Measurements from ENCODE around the gene RRM1. TPM values are rescaled to one million over a fixed set of nuclear protein-coding genes. Genes with fewer than 3 reads are reported as not detected.

The RRM1 gene
- total and polyA plus RNA-seq, 10 of the 15 experiments (the other 5 are each of a cell fraction or from before 2014, with no cell fraction given) = 94.0 to 255 (median 148) TPM

- no peak for TF ChIP-seq TARDBP (IDR thresholded peaks at IDR 0.05; ENCODE audit: borderline replicate concordance)
- TF ChIP-seq HDAC6 (IDR thresholded peaks at IDR 0.05; ENCODE audit: unreplicated experiment) = no peak
- no peak for TF ChIP-seq SREBF1 (IDR thresholded peaks at IDR 0.05; ENCODE audit: low read length)
- TF ChIP-seq, protein P1, sequence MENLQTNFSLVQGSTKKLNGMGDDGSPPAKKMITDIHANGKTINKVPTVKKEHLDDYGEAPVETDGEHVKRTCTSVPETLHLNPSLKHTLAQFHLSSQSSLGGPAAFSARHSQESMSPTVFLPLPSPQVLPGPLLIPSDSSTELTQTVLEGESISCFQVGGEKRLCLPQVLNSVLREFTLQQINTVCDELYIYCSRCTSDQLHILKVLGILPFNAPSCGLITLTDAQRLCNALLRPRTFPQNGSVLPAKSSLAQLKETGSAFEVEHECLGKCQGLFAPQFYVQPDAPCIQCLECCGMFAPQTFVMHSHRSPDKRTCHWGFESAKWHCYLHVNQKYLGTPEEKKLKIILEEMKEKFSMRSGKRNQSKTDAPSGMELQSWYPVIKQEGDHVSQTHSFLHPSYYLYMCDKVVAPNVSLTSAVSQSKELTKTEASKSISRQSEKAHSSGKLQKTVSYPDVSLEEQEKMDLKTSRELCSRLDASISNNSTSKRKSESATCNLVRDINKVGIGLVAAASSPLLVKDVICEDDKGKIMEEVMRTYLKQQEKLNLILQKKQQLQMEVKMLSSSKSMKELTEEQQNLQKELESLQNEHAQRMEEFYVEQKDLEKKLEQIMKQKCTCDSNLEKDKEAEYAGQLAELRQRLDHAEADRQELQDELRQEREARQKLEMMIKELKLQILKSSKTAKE (IDR thresholded peaks at IDR 0.05; ENCODE audit: low read depth, poor library complexity, severe bottlenecking) = no peak
- TF ChIP-seq, protein P2, sequence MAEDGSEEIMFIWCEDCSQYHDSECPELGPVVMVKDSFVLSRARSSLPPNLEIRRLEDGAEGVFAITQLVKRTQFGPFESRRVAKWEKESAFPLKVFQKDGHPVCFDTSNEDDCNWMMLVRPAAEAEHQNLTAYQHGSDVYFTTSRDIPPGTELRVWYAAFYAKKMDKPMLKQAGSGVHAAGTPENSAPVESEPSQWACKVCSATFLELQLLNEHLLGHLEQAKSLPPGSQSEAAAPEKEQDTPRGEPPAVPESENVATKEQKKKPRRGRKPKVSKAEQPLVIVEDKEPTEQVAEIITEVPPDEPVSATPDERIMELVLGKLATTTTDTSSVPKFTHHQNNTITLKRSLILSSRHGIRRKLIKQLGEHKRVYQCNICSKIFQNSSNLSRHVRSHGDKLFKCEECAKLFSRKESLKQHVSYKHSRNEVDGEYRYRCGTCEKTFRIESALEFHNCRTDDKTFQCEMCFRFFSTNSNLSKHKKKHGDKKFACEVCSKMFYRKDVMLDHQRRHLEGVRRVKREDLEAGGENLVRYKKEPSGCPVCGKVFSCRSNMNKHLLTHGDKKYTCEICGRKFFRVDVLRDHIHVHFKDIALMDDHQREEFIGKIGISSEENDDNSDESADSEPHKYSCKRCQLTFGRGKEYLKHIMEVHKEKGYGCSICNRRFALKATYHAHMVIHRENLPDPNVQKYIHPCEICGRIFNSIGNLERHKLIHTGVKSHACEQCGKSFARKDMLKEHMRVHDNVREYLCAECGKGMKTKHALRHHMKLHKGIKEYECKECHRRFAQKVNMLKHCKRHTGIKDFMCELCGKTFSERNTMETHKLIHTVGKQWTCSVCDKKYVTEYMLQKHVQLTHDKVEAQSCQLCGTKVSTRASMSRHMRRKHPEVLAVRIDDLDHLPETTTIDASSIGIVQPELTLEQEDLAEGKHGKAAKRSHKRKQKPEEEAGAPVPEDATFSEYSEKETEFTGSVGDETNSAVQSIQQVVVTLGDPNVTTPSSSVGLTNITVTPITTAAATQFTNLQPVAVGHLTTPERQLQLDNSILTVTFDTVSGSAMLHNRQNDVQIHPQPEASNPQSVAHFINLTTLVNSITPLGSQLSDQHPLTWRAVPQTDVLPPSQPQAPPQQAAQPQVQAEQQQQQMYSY (CRISPR knock-in tag; IDR thresholded peaks at IDR 0.05) = no peak
- TF ChIP-seq POLR2AphosphoS5 (IDR thresholded peaks at IDR 0.05; ENCODE audit: low read length) = no peak
- no peak for TF ChIP-seq FOXM1 (IDR thresholded peaks at IDR 0.05; ENCODE audit: low read depth, low read length)
- TF ChIP-seq, protein P3, sequence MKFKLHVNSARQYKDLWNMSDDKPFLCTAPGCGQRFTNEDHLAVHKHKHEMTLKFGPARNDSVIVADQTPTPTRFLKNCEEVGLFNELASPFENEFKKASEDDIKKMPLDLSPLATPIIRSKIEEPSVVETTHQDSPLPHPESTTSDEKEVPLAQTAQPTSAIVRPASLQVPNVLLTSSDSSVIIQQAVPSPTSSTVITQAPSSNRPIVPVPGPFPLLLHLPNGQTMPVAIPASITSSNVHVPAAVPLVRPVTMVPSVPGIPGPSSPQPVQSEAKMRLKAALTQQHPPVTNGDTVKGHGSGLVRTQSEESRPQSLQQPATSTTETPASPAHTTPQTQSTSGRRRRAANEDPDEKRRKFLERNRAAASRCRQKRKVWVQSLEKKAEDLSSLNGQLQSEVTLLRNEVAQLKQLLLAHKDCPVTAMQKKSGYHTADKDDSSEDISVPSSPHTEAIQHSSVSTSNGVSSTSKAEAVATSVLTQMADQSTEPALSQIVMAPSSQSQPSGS (IDR thresholded peaks at IDR 0.05; ENCODE audit: low read length) = no peak
- TF ChIP-seq PBX3 (IDR thresholded peaks at IDR 0.05; ENCODE audit: insufficient replicate concordance, low read depth, low read length) = no peak
- TF ChIP-seq NRF1 (conservative IDR thresholded peaks at IDR 0.05; ENCODE audit: low read depth, low read length) = no peak
- ChIA-PET POLR2A (no interaction called here), RAD21 (ENCODE audit: unreplicated experiment) (no interaction called here), CTCF (no interaction called here), SMC1A (ENCODE audit: uncharacterized antibody, unreplicated experiment) (no interaction called here)
- no peak for DNase-seq (ENCODE audit: low read depth, low spot score)
- in situ Hi-C loops (cut with MboI) = no loop called here
- intact Hi-C loops (cut with micrococcal nuclease; ENCODE audit: unreplicated experiment) = no loop called here
- Histone ChIP-seq H2AFZ (ENCODE audit: control insufficient read depth, low read depth, low read length) (no peak overlapping the region), H3K9me3 (replicated peaks; ENCODE audit: control insufficient read depth, insufficient read depth, low read length) (no peaks in the 10 kb centered on the region), H3K36me3 (ENCODE audit: control insufficient read depth in 2 of 2, insufficient read depth in 2 of 2, low read length in 1 of 2) (no peaks in the 10 kb centered on the region), H3K9ac (ENCODE audit: control insufficient read depth, insufficient read depth, low read length) (no peak overlapping the region), H3K4me1 (ENCODE audit: control insufficient read depth, insufficient read depth, low read length) (no peaks in the 10 kb centered on the region), H3K27ac (ENCODE audit: control insufficient read depth, insufficient read depth) (no peak overlapping the region), H3K27me3 (replicated peaks in 1 of 2; ENCODE audit: control insufficient read depth in 2 of 2, insufficient read depth in 2 of 2, low read length in 1 of 2) (no peaks in the 10 kb centered on the region), H3K4me3 (no peak overlapping the region), H3K4me2 (ENCODE audit: control insufficient read depth, insufficient read depth) (no peak overlapping the region), H4K20me1 (ENCODE audit: control insufficient read depth, insufficient read depth) (no peaks in the 10 kb centered on the region), H3K79me2 (ENCODE audit: control insufficient read depth, insufficient read depth, low read length) (no peaks in the 10 kb centered on the region)
- ATAC-seq = no peak
- no peak for FAIRE-seq
- BruUV-seq (replicated peaks) = no TSS peak
Measured at GRCh38 chr11:4154503-4154902, 59.9 kb downstream of the RRM1 start.
